H1 (cell line): ENCODE measurements around the gene MEF2D. TPM values are rescaled to one million over a fixed set of nuclear protein-coding genes. Genes with fewer than 3 reads are reported as not detected.

Experiments used
- CTCF ChIA-PET: fragments of 300-600 bp; sonication (Branson Sonifier 250); formaldehyde crosslinking; loops from one replicate; lab custom pipeline; 2021; ENCODE audit not compliant: partially characterized antibody; lab: Charles Lee
- POLR2A ChIA-PET: fragments of 300-600 bp; sonication (Branson Sonifier 250); formaldehyde crosslinking; loops from one replicate; lab custom pipeline; 2021; ENCODE audit warnings: inconsistent platforms; ENCODE audit not compliant: partially characterized antibody; lab: Charles Lee
- DNase-seq, 2 experiments: peaks; one replicate each; pipeline versions ENCODE4 v3.0.0 to v3.0.0-alpha.2; 2010 to 2022; ENCODE audit warnings: low spot score in 2 of 2, low read depth in 1 of 2, mixed read lengths in 1 of 2
- FAIRE-seq: peaks from 2 replicates; lab custom pipeline; 2011; peaks lifted over from hg19 to GRCh38; lab: Jason Lieb, UNC
- H2AFZ ChIP-seq: 2 replicates; pipeline ENCODE4 v1.8.1; 2012; ENCODE audit warnings: low read length, inconsistent platforms
- H2AK5ac ChIP-seq: 2 replicates; pipeline ENCODE4 v1.6.1; 2013; ENCODE audit warnings: low read depth, low read length
- H2BK120ac ChIP-seq: replicated peaks from 2 replicates; pipeline ENCODE3; 2013; ENCODE audit warnings: low read depth, low read length, inconsistent platforms
- H2BK12ac ChIP-seq: 2 replicates; pipeline ENCODE4 v1.6.1; 2013; ENCODE audit warnings: low read depth, low read length
- H2BK15ac ChIP-seq: 2 replicates; pipeline ENCODE4 v1.6.1; 2013; ENCODE audit warnings: low read length
- H2BK20ac ChIP-seq: 2 replicates; pipeline ENCODE4 v1.6.1; 2013; ENCODE audit warnings: low read length
- H2BK5ac ChIP-seq: 2 replicates; pipeline ENCODE4 v1.6.1; 2013; ENCODE audit warnings: low read depth, low read length
- H3K14ac ChIP-seq: 2 replicates; pipeline ENCODE4 v1.6.1; 2013; ENCODE audit warnings: inconsistent platforms; ENCODE audit not compliant: insufficient read length
- H3K18ac ChIP-seq: 2 replicates; pipeline ENCODE4 v1.6.1; 2013; ENCODE audit warnings: low read length; ENCODE audit errors: extremely low read depth
- H3K23ac ChIP-seq: 2 replicates; pipeline ENCODE4 v1.6.1; 2013; ENCODE audit warnings: inconsistent platforms; ENCODE audit not compliant: insufficient read length
- H3K23me2 ChIP-seq: 2 replicates; pipeline ENCODE4 v1.6.1; 2013; ENCODE audit warnings: low read depth, low read length
- H3K27ac ChIP-seq: 2 replicates; pipeline ENCODE4 v1.6.1; 2011; ENCODE audit warnings: low read depth, low read length, inconsistent platforms
- H3K27me3 ChIP-seq, 4 experiments: replicated peaks in 1 of 4; 1 replicate in 1 of 4; 2 replicates in 3 of 4; pipeline versions ENCODE4 v1.6.1 to v1.8.1; 2011 to 2013; ENCODE audit warnings: low read length in 3 of 4, mild to moderate bottlenecking in 3 of 4, inconsistent platforms in 2 of 4, mixed read lengths in 2 of 4, moderate library complexity in 1 of 4; ENCODE audit not compliant: control insufficient read depth in 3 of 4, insufficient read depth in 3 of 4; ENCODE audit errors: extremely low read depth in 1 of 4
- H3K36me3 ChIP-seq, 4 experiments: 2 replicates each; pipeline versions ENCODE4 v1.6.1 to v1.8.1; 2011 to 2013; ENCODE audit warnings: mild to moderate bottlenecking in 4 of 4, low read length in 3 of 4, moderate library complexity in 2 of 4, control low read depth in 1 of 4, inconsistent platforms in 1 of 4; ENCODE audit not compliant: insufficient read depth in 4 of 4, control insufficient read depth in 2 of 4
- H3K4ac ChIP-seq: replicated peaks from 2 replicates; pipeline ENCODE3; 2013; ENCODE audit warnings: low read length, low read depth, mixed read lengths, inconsistent platforms; ENCODE audit not compliant: insufficient read length
- H3K4me1 ChIP-seq, 4 experiments: replicated peaks in 1 of 4; 1 replicate in 1 of 4; 2 replicates in 3 of 4; pipeline versions ENCODE4 v1.6.1 to v1.8.1; 2011 to 2013; ENCODE audit warnings: low read length in 3 of 4, inconsistent platforms in 2 of 4, mixed read lengths in 1 of 4; ENCODE audit not compliant: insufficient read depth in 4 of 4, control insufficient read depth in 3 of 4
- H3K4me2 ChIP-seq, 2 experiments: 2 replicates each; pipeline versions ENCODE4 v1.6.1 to v1.8.1; 2011 to 2013; ENCODE audit warnings: low read depth in 2 of 2, low read length in 2 of 2, control low read depth in 1 of 2, inconsistent platforms in 1 of 2, mild to moderate bottlenecking in 1 of 2; ENCODE audit not compliant: insufficient read depth in 1 of 2
- H3K4me3 ChIP-seq, 4 experiments: fragments of 200-600, 300-600 bp in 1 of 4; sonication (generic), shearing (Covaris generic), sonication (Bioruptor Twin) in 1 of 4; 2 replicates each; pipeline versions ENCODE4 v1.5.1 to v1.8.1; 2011 to 2016; ENCODE audit warnings: low read length in 4 of 4, low read depth in 3 of 4, control low read depth in 2 of 4, inconsistent platforms in 2 of 4, mild to moderate bottlenecking in 2 of 4, mixed read lengths in 1 of 4, moderate library complexity in 1 of 4; ENCODE audit not compliant: insufficient read depth in 2 of 4; ENCODE audit errors: extremely low read depth in 1 of 4
- H3K56ac ChIP-seq: replicated peaks from 2 replicates; pipeline ENCODE3; 2013; ENCODE audit warnings: low read depth, mild to moderate bottlenecking, mixed read lengths, low read length, inconsistent platforms; ENCODE audit not compliant: insufficient read length
- H3K79me1 ChIP-seq: 2 replicates; pipeline ENCODE4 v1.6.1; 2013; ENCODE audit warnings: low read depth, low read length, control low read depth
- H3K79me2 ChIP-seq, 2 experiments: 2 replicates each; pipeline versions ENCODE4 v1.6.1 to v1.8.1; 2012 to 2013; ENCODE audit warnings: low read length in 2 of 2, mild to moderate bottlenecking in 2 of 2, inconsistent platforms in 1 of 2; ENCODE audit not compliant: insufficient read depth in 2 of 2, control insufficient read depth in 1 of 2
- H3K9ac ChIP-seq, 4 experiments: replicated peaks in 1 of 4; 1 replicate in 1 of 4; 2 replicates in 3 of 4; pipeline versions ENCODE4 v1.6.1 to v1.8.1; 2011 to 2013; ENCODE audit warnings: low read depth in 3 of 4, low read length in 3 of 4, control low read depth in 2 of 4, mild to moderate bottlenecking in 2 of 4, moderate library complexity in 2 of 4, inconsistent platforms in 1 of 4; ENCODE audit errors: extremely low read depth in 1 of 4
- H3K9me3 ChIP-seq, 2 experiments: 2 replicates each; pipeline versions ENCODE4 v1.6.1 to v1.8.1; 2012 to 2013; ENCODE audit warnings: mild to moderate bottlenecking in 2 of 2, moderate library complexity in 2 of 2, control low read depth in 1 of 2, inconsistent platforms in 1 of 2, low read depth in 1 of 2, low read length in 1 of 2, mixed read lengths in 1 of 2; ENCODE audit not compliant: insufficient read depth in 2 of 2
- H4K20me1 ChIP-seq, 2 experiments: replicated peaks in 1 of 2; 2 replicates each; pipeline versions ENCODE3 to v1.8.1; 2011 to 2013; ENCODE audit warnings: inconsistent platforms in 2 of 2, low read length in 2 of 2, mild to moderate bottlenecking in 1 of 2; ENCODE audit not compliant: insufficient read depth in 2 of 2, control insufficient read depth in 1 of 2
- H4K5ac ChIP-seq: 2 replicates; pipeline ENCODE4 v1.6.1; 2013; ENCODE audit warnings: low read length, low read depth, mixed read lengths, inconsistent platforms; ENCODE audit not compliant: insufficient read length
- H4K8ac ChIP-seq: 2 replicates; pipeline ENCODE4 v1.8.0; 2013; ENCODE audit warnings: mild to moderate bottlenecking, moderate library complexity, low read length, inconsistent platforms; ENCODE audit not compliant: insufficient read depth; ENCODE audit errors: extremely low read depth
- H4K91ac ChIP-seq: replicated peaks from 2 replicates; pipeline ENCODE3; 2013; ENCODE audit warnings: low read length, mixed read lengths, inconsistent platforms; ENCODE audit not compliant: insufficient read length
- KDM1A ChIP-seq: fragments of 200-600, 300-600 bp; sonication (generic); IDR thresholded peaks from 2 replicates; pipeline ENCODE4 v1.7.1; 2016; ENCODE audit warnings: mild to moderate bottlenecking, low read length, borderline replicate concordance
- POU5F1 ChIP-seq: IDR thresholded peaks from 2 replicates; pipeline ENCODE4 v1.6.1; 2011; ENCODE audit warnings: low read depth, mild to moderate bottlenecking, low read length, moderate library complexity
- WGBS, 2 experiments: shearing (Covaris generic) in 1 of 2; methylation state at CpG; one replicate each; pipeline versions ENCODE4 v1.1.6 to v1.1.7; 2013 to 2015; ENCODE audit warnings: low lambda C conversion rate in 2 of 2, mixed read lengths in 2 of 2, inconsistent platforms in 1 of 2, low coverage in 1 of 2, missing lambda C conversion rate in 1 of 2; ENCODE audit not compliant: insufficient replicate concordance in 2 of 2, insufficient coverage in 1 of 2, insufficient read length in 1 of 2; ENCODE audit errors: extremely low coverage in 1 of 2, missing lambda C conversion rate in 1 of 2; 5-methylcytosine and 5-hydroxymethylcytosine counted together
- polyA plus RNA-seq, 7 experiments: library from polyadenylated mRNA; depleted of rRNA in 3 of 7; stranded (reverse) in 5 of 7; unstranded in 2 of 7; fragments of >200 nt in 5 of 7; fragments of 200-250 nt in 2 of 7; gene quantifications; 1 replicate in 5 of 7; 2 replicates in 1 of 7; 4 replicates in 1 of 7; pipeline versions ENCODE4 v1.2.1 to v1.2.3, GENCODE V29; 2011 to 2013; ENCODE audit warnings: missing spikeins in 2 of 7, mixed read lengths in 2 of 7
- total RNA-seq: library from RNA; stranded (reverse); fragmentation: NEBNext Ultra II Directional; extraction: Animal tissue kit (Norgen Biotek cat#: 25700); gene quantifications from 2 replicates; pipeline ENCODE4 v1.2.1, GENCODE V29; 2021

The MEF2D gene
- total and polyA plus RNA-seq, 2 of the 8 experiments (the other 6 are each of a cell fraction or from before 2014, with no cell fraction given): 17.3 to 20.3 TPM

- TF ChIP-seq POU5F1 (no peak), KDM1A (peak; percentile 58; the same call in 1 of the 2 replicates)
- H3K79me1 ChIP-seq: no peaks in the 10 kb centered on the region
- H2BK120ac ChIP-seq: no peak overlapping the region
- FAIRE-seq: no peak
- CTCF ChIA-PET: interaction anchor here (0.6 to 17.4 kb wide), 4 partner anchors 15 to 171 kb away, joined by 3 to 236 read pairs (median 57); no protein-coding TSS in a partner anchor
- no peaks in the 10 kb centered on the region for H3K79me2 ChIP-seq
- no peak overlapping the region for H3K9ac ChIP-seq
- H4K91ac ChIP-seq: no peak overlapping the region
- POLR2A ChIA-PET: interaction anchor here (1.1 to 9.6 kb wide), 4 partner anchors 10 to 86 kb away, joined by 3 to 166 read pairs (median 10); partner anchors contain the start of gene NAXE
- H3K4me1 ChIP-seq: peaks cover 16 to 34% (median 27%) of the 10 kb centered on the region in 4 experiments
- H3K27ac ChIP-seq: no peak overlapping the region
- H4K5ac ChIP-seq: no peak overlapping the region
- no peaks in the 10 kb centered on the region; a peak in 1 of 7 replicates for H3K27me3 ChIP-seq
- H3K4ac ChIP-seq: no peak overlapping the region
- peak overlapping the region; percentile 8 for H2BK20ac ChIP-seq
- H2BK5ac ChIP-seq: 0 out of 2 replicates have a peak overlapping the region, but pooled peaks have one; percentile 84
- H2AK5ac ChIP-seq: peak overlapping the region; percentile 59
- no peak overlapping the region for H3K14ac ChIP-seq
- no peak overlapping the region for H4K8ac ChIP-seq
- DNase-seq: no peak
- WGBS, 2 experiments: 87% methylated on average over 21 of the region's 21 CpGs; no CpG with 5 or more reads in 1 of the 2 experiments
- no peaks in the 10 kb centered on the region for H3K36me3 ChIP-seq
- H3K4me3 ChIP-seq: peak overlapping the region in 1 of 4 experiments; percentile 52; a peak in 1 of 8 replicates
- peak overlapping the region; percentile 67 to 70; a peak in 3 of 4 replicates for H3K4me2 ChIP-seq
- H3K9me3 ChIP-seq: no peaks in the 10 kb centered on the region; a peak in 1 of 4 replicates
- no peak overlapping the region for H3K23ac ChIP-seq
- no peak overlapping the region for H3K56ac ChIP-seq
- H3K23me2 ChIP-seq: peaks cover 11% of the 10 kb centered on the region; the same call in 1 of the 2 replicates
- no peak overlapping the region for H2AFZ ChIP-seq
- H4K20me1 ChIP-seq: no peaks in the 10 kb centered on the region
- H2BK15ac ChIP-seq: 0 out of 2 replicates have a peak overlapping the region, but pooled peaks have one; percentile 65
- peak overlapping the region; percentile 36; the same call in 1 of the 2 replicates for H3K18ac ChIP-seq
- 0 out of 2 replicates have a peak overlapping the region, but pooled peaks have one; percentile 27 for H2BK12ac ChIP-seq
Measured at GRCh38 chr1:156505679-156506298, 5.2 kb upstream of the MEF2D start.
